Prostate gland (tissue), 2 donors: ENCODE measurements around the gene GNAZ.

Experiments
- CTCF ChIP-seq, 4 experiments: fragments of 200-600 bp in 2 of 4; fragments of 450-650 bp in 2 of 4; sonication (generic) in 2 of 4; IDR thresholded peaks; 1 replicate in 3 of 4; 2 replicates in 1 of 4; pipeline ENCODE4 v1.5.1; 2016 to 2019; ENCODE audit warnings: antibody characterized with exemption in 4 of 4, mild to moderate bottlenecking in 2 of 4, moderate library complexity in 2 of 4
- POLR2A ChIP-seq: fragments of 450-650 bp; IDR thresholded peaks from one replicate; pipeline ENCODE4 v1.6.1; 2016; ENCODE audit warnings: antibody characterized with exemption, mild to moderate bottlenecking
- POLR2AphosphoS5 ChIP-seq: sonication (generic); formaldehyde crosslinking; IDR thresholded peaks from one replicate; pipeline ENCODE4 v1.6.1; 2017; ENCODE audit warnings: antibody characterized with exemption

DNA sequence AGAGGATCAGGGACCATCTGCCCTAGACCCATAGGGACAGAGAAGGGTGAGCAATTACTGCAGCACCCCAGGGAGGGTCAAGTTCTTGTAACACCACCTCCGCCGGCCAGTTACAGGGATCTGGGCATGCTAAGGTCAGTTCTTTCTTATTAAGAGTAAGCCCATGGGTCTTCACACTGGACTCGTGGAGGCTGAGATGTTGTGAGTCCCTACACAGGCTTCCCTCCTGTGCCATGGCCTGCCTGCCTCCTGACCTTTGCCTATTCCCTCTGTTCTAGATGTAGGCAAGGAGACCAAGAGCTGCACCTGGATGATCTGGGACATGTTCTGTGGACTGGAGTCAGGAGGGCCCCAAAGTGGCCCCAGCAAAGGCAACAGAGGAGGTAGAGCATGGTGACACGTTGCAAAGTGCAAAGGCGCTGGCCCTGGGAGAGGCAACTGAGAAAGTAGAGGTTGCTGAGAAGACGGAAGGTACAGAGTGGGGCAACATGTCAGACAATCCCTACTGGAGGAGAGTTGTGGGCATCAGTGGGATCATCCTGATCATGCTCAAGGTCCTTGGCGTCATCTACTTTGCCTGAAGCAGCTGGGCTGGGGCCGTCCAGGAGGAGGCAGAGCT, 16.3 kb upstream of the GNAZ start:
- no peak for TF ChIP-seq CTCF (IDR thresholded peaks at IDR 0.05)
- no peak for TF ChIP-seq POLR2A
- TF ChIP-seq POLR2AphosphoS5: no peak
